A549 (cell line): ENCODE results near the gene DNAH11.

Experiments
- CEBPB ChIP-seq, 2 experiments: fragments of >200 bp in 1 of 2; sonication (Bioruptor Twin) in 1 of 2; formaldehyde crosslinking in 1 of 2; IDR thresholded peaks; 2 replicates each; pipeline ENCODE4 v1.6.1; 2012 to 2016
- CTCF ChIP-seq: fragments of >200 bp; sonication (Bioruptor Twin); formaldehyde crosslinking; IDR thresholded peaks from 3 replicates; pipeline ENCODE4 v1.5.1; 2016
- HMGXB4 ChIP-seq: fragments of 250-450 bp; sonication (Bioruptor Pico); IDR thresholded peaks from 2 replicates; pipeline ENCODE4 v1.5.0; 2021; ENCODE audit warnings: mild to moderate bottlenecking, moderate library complexity, borderline replicate concordance
- HOXB5 ChIP-seq: fragments of 250-450 bp; sonication (Bioruptor Pico); IDR thresholded peaks from 2 replicates; pipeline ENCODE4 v1.5.0; 2020; ENCODE audit warnings: mild to moderate bottlenecking, moderate library complexity
- MAX ChIP-seq: IDR thresholded peaks from 2 replicates; pipeline ENCODE4 v1.6.1; 2012
- PHF8 ChIP-seq: fragments of 200-600 bp; sonication (generic); IDR thresholded peaks from 2 replicates; pipeline ENCODE4 v1.6.1; 2016; ENCODE audit warnings: low read depth, mild to moderate bottlenecking, antibody characterized with exemption, moderate library complexity, borderline replicate concordance
- POLR2A ChIP-seq: IDR thresholded peaks from 2 replicates; pipeline ENCODE4 v1.6.1; 2012; ENCODE audit warnings: mild to moderate bottlenecking, low read length
- RAD21 ChIP-seq, 2 experiments: fragments of >200 bp in 1 of 2; sonication (Bioruptor Twin) in 1 of 2; formaldehyde crosslinking in 1 of 2; IDR thresholded peaks in 1 of 2; conservative IDR thresholded peaks in 1 of 2; 2 replicates in 1 of 2; 3 replicates in 1 of 2; pipeline ENCODE4 v1.6.1; 2012 to 2018; ENCODE audit warnings: inconsistent platforms in 1 of 2
- REST ChIP-seq: fragments of 200-600 bp; sonication (generic); IDR thresholded peaks from 2 replicates; pipeline ENCODE4 v1.6.1; 2016; ENCODE audit warnings: antibody characterized with exemption, mild to moderate bottlenecking, moderate library complexity
- SMC3 ChIP-seq: fragments of >200 bp; sonication (Bioruptor Twin); formaldehyde crosslinking; IDR thresholded peaks from 3 replicates; pipeline ENCODE4 v1.6.1; 2018; ENCODE audit warnings: inconsistent platforms
- ZNF302 ChIP-seq: fragments of 250-450 bp; sonication (Bioruptor Pico); IDR thresholded peaks from 2 replicates; pipeline ENCODE4 v1.9.0; 2021; ENCODE audit warnings: inconsistent platforms, mild to moderate bottlenecking, moderate library complexity

GRCh38 chr7:21616091-21616490 lies 73.3 kb downstream of the DNAH11 start:
- TF ChIP-seq HOXB5 (CRISPR knock-in tag) = no peak
- TF ChIP-seq MAX = no peak
- TF ChIP-seq HMGXB4 = no peak
- no peak for TF ChIP-seq CTCF
- no peak for TF ChIP-seq REST
- no peak for TF ChIP-seq POLR2A
- TF ChIP-seq ZNF302 (CRISPR knock-in tag) = no peak
- no peak for TF ChIP-seq PHF8
- no peak for TF ChIP-seq SMC3
- no peak for TF ChIP-seq CEBPB (IDR thresholded peaks at IDR 0.05)
- TF ChIP-seq RAD21 (conservative IDR thresholded peaks at IDR 0.05 in 1 of 2, IDR thresholded peaks at IDR 0.05 in 1 of 2) = no peak
